ENCODE measurements around the gene DGCR8. TPM values are rescaled to one million over a fixed set of nuclear protein-coding genes. Genes with fewer than 3 reads are reported as not detected.
A peak's percentile ranks its signal among the peaks of the same experiment; 100 is the strongest.

The DGCR8 gene
- total RNA-seq, 1 donor from 2014 or later: 93.1 TPM

GRCh38 chr22:20126284-20127029 is 46.4 kb downstream of the DGCR8 start:
- H3K36me3 Mint-ChIP-seq (ENCODE audit: unreplicated experiment): no peaks in the 10 kb centered on the region
- peaks cover 4% of the 10 kb centered on the region for H3K9me3 Mint-ChIP-seq (ENCODE audit: unreplicated experiment)
- peak overlapping the region; percentile 49 for H3K4me3 Mint-ChIP-seq (ENCODE audit: unreplicated experiment)
- DNase-seq: no peak
- TF ChIP-seq, protein P1, sequence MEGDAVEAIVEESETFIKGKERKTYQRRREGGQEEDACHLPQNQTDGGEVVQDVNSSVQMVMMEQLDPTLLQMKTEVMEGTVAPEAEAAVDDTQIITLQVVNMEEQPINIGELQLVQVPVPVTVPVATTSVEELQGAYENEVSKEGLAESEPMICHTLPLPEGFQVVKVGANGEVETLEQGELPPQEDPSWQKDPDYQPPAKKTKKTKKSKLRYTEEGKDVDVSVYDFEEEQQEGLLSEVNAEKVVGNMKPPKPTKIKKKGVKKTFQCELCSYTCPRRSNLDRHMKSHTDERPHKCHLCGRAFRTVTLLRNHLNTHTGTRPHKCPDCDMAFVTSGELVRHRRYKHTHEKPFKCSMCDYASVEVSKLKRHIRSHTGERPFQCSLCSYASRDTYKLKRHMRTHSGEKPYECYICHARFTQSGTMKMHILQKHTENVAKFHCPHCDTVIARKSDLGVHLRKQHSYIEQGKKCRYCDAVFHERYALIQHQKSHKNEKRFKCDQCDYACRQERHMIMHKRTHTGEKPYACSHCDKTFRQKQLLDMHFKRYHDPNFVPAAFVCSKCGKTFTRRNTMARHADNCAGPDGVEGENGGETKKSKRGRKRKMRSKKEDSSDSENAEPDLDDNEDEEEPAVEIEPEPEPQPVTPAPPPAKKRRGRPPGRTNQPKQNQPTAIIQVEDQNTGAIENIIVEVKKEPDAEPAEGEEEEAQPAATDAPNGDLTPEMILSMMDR (IDR thresholded peaks at IDR 0.05; ENCODE audit: partially characterized antibody, unreplicated experiment): no peak
- H3K27me3 Mint-ChIP-seq (ENCODE audit: unreplicated experiment): peaks cover 2% of the 10 kb centered on the region
- peaks cover 2% of the 10 kb centered on the region for H3K4me1 Mint-ChIP-seq (ENCODE audit: low read depth, unreplicated experiment)
- H3K27ac Mint-ChIP-seq (ENCODE audit: unreplicated experiment): no peak overlapping the region

GRCh38 chr22:20127318-20127868 is 47.4 kb downstream of the DGCR8 start:
- H3K9me3 Mint-ChIP-seq (ENCODE audit: unreplicated experiment): peaks cover 4% of the 10 kb centered on the region
- TF ChIP-seq, protein P1 (IDR thresholded peaks at IDR 0.05; ENCODE audit: partially characterized antibody, unreplicated experiment): no peak
- no peak overlapping the region for H3K27ac Mint-ChIP-seq (ENCODE audit: unreplicated experiment)
- DNase-seq: no peak
- peaks cover 2% of the 10 kb centered on the region for H3K27me3 Mint-ChIP-seq (ENCODE audit: unreplicated experiment)
- no peaks in the 10 kb centered on the region for H3K36me3 Mint-ChIP-seq (ENCODE audit: unreplicated experiment)
- no peak overlapping the region for H3K4me3 Mint-ChIP-seq (ENCODE audit: unreplicated experiment)
- H3K4me1 Mint-ChIP-seq (ENCODE audit: low read depth, unreplicated experiment): peaks cover 2% of the 10 kb centered on the region

DNA sequence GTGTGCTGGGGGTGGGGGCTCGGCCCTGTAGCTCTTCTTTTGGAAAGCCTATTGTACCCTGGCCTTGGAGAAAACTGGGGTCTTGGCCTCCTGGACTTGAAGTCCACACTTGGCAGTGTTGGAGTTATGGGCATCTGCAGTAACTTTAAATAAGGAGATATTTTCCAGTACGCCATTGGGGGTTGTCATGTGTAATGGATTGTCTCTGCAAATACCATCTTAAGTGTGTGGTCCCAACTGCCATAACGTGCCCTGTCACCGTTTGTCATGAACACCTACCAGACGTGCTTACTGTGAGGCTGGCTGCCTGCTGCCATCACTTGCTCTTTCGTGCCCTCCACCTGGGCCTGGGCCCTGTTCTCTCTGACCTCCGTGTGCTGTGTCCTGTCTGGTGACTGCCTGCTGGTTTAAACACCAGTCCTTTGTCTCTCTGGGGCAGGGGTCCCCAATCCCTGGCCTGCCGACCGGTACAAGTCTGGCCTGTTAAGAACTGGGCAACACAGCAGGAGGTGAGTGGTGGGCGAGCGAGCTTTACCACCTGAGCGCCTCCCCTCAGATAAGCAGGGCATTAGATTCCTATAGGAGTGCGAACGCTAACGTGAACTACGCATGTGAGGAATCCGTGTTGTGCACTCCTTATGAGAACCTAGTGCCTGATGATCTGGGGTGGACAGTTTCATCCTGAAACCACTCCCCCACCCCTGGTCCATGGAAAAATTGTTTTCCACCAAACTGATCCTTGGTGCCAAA is 48.0 kb downstream of the DGCR8 start:
- Mint-ChIP-seq H3K36me3 (ENCODE audit: unreplicated experiment) (no peaks in the 10 kb centered on the region), H3K27me3 (ENCODE audit: unreplicated experiment) (peaks cover 2% of the 10 kb centered on the region), H3K9me3 (ENCODE audit: unreplicated experiment) (peaks cover 4% of the 10 kb centered on the region), H3K4me1 (ENCODE audit: low read depth, unreplicated experiment) (peaks cover 2% of the 10 kb centered on the region), H3K27ac (ENCODE audit: unreplicated experiment) (no peak overlapping the region), H3K4me3 (ENCODE audit: unreplicated experiment) (no peak overlapping the region)
- TF ChIP-seq, protein P1 (IDR thresholded peaks at IDR 0.05; ENCODE audit: partially characterized antibody, unreplicated experiment): no peak
- no peak for DNase-seq

DNA sequence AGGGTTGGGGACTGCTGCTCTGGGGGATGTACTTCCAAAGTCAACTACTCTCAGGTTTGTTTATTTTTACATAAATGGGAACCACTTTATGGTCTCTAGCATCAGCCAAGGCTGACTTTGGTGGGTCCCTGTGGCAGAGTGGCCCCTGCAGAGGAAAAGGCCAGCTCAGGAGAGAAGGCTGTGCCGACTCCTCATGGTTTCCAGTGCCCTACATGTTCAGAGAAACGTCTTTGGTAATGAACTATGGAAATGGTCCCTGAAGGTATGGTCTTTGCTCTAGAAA is 48.5 kb downstream of the DGCR8 start:
- TF ChIP-seq, protein P1 (IDR thresholded peaks at IDR 0.05; ENCODE audit: partially characterized antibody, unreplicated experiment): no peak
- Mint-ChIP-seq H3K4me1 (ENCODE audit: low read depth, unreplicated experiment) (peaks cover 2% of the 10 kb centered on the region), H3K36me3 (ENCODE audit: unreplicated experiment) (no peaks in the 10 kb centered on the region), H3K27ac (ENCODE audit: unreplicated experiment) (no peak overlapping the region), H3K9me3 (ENCODE audit: unreplicated experiment) (peaks cover 4% of the 10 kb centered on the region), H3K4me3 (ENCODE audit: unreplicated experiment) (no peak overlapping the region), H3K27me3 (ENCODE audit: unreplicated experiment) (peaks cover 6% of the 10 kb centered on the region)
- DNase-seq: no peak

Data from glutamatergic neuron (in vitro differentiated cells).